Kidney (tissue), 14 donors: ENCODE measurements around the gene NUBP2. TPM values are rescaled to one million over a fixed set of nuclear protein-coding genes. Genes with fewer than 3 reads are reported as not detected.

ENCODE experiments used
- DNase-seq, 5 donors: peaks; one replicate each; pipeline ENCODE4 v3.0.0-alpha.2; 2013 to 2020
- FAIRE-seq: peaks from 2 replicates; lab custom pipeline; 2012; peaks lifted over from hg19 to GRCh38; lab: Jason Lieb, UNC
- H3K27ac ChIP-seq, 2 donors: one replicate each; pipeline ENCODE4 v1.7.0; 2013; ENCODE audit warnings: low read depth in 2 of 2, low read length in 2 of 2, inconsistent platforms in 1 of 2
- H3K27me3 ChIP-seq: one replicate; pipeline ENCODE4 v1.7.1; 2013; ENCODE audit warnings: low read length, inconsistent platforms; ENCODE audit not compliant: control insufficient read depth, insufficient read depth
- H3K36me3 ChIP-seq, 3 donors: one replicate each; pipeline versions ENCODE4 v1.7.0 to v1.7.1; 2013; ENCODE audit warnings: low read length in 3 of 3, control low read depth in 1 of 3, inconsistent platforms in 1 of 3; ENCODE audit not compliant: insufficient read depth in 3 of 3, control insufficient read depth in 2 of 3
- H3K4me1 ChIP-seq, 3 donors: one replicate each; pipeline versions ENCODE4 v1.7.0 to v1.7.1; 2013; ENCODE audit warnings: low read length in 3 of 3, inconsistent platforms in 1 of 3, low read depth in 1 of 3; ENCODE audit not compliant: control insufficient read depth in 2 of 3, insufficient read depth in 2 of 3
- H3K4me3 ChIP-seq, 3 donors: one replicate each; pipeline versions ENCODE4 v1.7.0 to v1.8.1; 2013; ENCODE audit warnings: low read length in 3 of 3, control low read depth in 1 of 3, inconsistent platforms in 1 of 3
- H3K9ac ChIP-seq, 3 donors: one replicate each; pipeline versions ENCODE4 v1.7.0 to v1.7.1; 2013; ENCODE audit warnings: low read length in 3 of 3, control low read depth in 1 of 3, inconsistent platforms in 1 of 3
- H3K9me3 ChIP-seq, 3 donors: one replicate each; pipeline versions ENCODE4 v1.7.0 to v1.7.1; 2013; ENCODE audit warnings: low read length in 3 of 3, control low read depth in 1 of 3, inconsistent platforms in 1 of 3; ENCODE audit not compliant: control insufficient read depth in 2 of 3, insufficient read depth in 1 of 3
- intact Hi-C: fragments of 100-400 bp; cut with DNase I; formaldehyde crosslinking; loops from one replicate; pipeline ENCODE4 v1.11.1; 2022
- polyA plus RNA-seq: library from polyadenylated mRNA; stranded (reverse); fragments of 350-450 nt; fragmentation: Illumina TruSeq; extraction: RNeasy Lipid Tissue Mini Kit (QIAGEN cat#74804); gene quantifications from one replicate; pipeline ENCODE4 v1.2.3, GENCODE V29; 2014; ENCODE audit warnings: low read depth, low replicate concordance; ENCODE audit not compliant: insufficient read depth
- total RNA-seq: library from RNA; stranded (reverse); fragmentation: NEBNext Ultra II Directional; extraction: Animal tissue kit (Norgen Biotek cat#: 25700); gene quantifications from one replicate; pipeline ENCODE4 v1.2.1, GENCODE V29; 2021
- TF ChIP-seq, protein P1 (sequence below): IDR thresholded peaks from 3 replicates; pipeline ENCODE4 v1.5.1; 2012; ENCODE audit warnings: mild to moderate bottlenecking, moderate library complexity, borderline replicate concordance; ENCODE audit not compliant: insufficient read depth; ENCODE audit errors: extremely low read depth
- donor health status: control.
- donor health status: control.
- donor health status: control.
- donor health status: control.
- donor health status: control.
- donor health status: DM: yes; HTN: yes; CAD: no.
- donor health status: Normal renal cell carcinoma (clear cell type).

NUBP2 gene
- total and polyA plus RNA-seq, 2 donors from 2014 or later, result 42.8 to 71.1 TPM

DNA sequence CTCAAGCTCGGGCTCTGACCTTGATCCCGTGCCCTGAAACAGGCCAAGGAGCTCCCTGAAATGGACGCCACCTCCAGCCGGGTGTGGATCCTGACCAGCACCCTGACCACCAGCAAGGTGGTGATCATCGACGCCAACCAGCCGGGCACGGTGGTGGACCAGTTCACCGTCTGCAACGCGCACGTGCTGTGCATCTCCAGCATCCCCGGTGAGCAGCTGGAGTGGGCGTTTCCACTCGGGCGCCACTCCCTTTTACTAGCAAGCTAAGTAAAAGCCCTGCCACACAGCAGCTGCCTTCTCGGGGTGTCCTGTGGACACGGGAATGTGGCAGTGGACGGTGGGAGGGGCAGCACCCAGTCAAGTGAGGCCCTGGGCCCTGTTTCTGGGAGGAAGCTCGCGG lies 17.8 kb upstream of the NUBP2 start:
- intact Hi-C loops, result no loop called here
- Histone ChIP-seq H3K9me3 (no peaks in the 10 kb centered on the region), H3K36me3 (peaks cover 0 to 14% (median 10%) of the 10 kb centered on the region in 3 donors), H3K27ac (no peak overlapping the region), H3K27me3 (no peaks in the 10 kb centered on the region), H3K4me3 (no peak overlapping the region), H3K9ac (no peak overlapping the region), H3K4me1 (no peaks in the 10 kb centered on the region)
- TF ChIP-seq, protein P1, sequence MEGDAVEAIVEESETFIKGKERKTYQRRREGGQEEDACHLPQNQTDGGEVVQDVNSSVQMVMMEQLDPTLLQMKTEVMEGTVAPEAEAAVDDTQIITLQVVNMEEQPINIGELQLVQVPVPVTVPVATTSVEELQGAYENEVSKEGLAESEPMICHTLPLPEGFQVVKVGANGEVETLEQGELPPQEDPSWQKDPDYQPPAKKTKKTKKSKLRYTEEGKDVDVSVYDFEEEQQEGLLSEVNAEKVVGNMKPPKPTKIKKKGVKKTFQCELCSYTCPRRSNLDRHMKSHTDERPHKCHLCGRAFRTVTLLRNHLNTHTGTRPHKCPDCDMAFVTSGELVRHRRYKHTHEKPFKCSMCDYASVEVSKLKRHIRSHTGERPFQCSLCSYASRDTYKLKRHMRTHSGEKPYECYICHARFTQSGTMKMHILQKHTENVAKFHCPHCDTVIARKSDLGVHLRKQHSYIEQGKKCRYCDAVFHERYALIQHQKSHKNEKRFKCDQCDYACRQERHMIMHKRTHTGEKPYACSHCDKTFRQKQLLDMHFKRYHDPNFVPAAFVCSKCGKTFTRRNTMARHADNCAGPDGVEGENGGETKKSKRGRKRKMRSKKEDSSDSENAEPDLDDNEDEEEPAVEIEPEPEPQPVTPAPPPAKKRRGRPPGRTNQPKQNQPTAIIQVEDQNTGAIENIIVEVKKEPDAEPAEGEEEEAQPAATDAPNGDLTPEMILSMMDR, result no peak
- DNase-seq, result peak in 1 of 5 donors; percentile 48
- no peak for FAIRE-seq

DNA sequence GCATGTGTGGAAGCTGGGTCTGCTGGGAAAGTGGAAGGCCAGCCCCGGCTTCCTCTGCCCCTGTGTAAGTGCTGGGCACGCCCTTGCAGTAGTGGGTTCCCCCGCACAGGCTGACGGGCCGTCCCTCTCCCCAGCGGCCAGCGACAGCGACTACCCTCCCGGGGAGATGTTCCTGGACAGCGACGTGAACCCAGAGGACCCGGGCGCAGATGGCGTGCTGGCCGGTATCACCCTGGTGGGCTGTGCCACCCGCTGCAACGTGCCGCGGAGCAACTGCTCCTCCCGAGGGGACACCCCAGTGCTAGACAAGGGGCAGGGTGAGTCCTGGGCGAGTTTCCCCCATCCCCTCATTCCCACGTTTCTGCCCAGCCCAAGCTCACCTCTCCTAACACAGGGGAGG lies 16.9 kb upstream of the NUBP2 start:
- Histone ChIP-seq H3K9ac (no peak overlapping the region), H3K27ac (no peak overlapping the region), H3K9me3 (no peaks in the 10 kb centered on the region), H3K4me3 (no peak overlapping the region), H3K4me1 (peaks cover 0 to 4% (median 0%) of the 10 kb centered on the region in 3 donors), H3K36me3 (peaks cover 0 to 14% (median 7%) of the 10 kb centered on the region in 3 donors), H3K27me3 (no peaks in the 10 kb centered on the region)
- intact Hi-C loops, result no loop called here
- FAIRE-seq (no peak), DNase-seq (peak in 1 of 5 donors; percentile 36)
- TF ChIP-seq, protein P1, result no peak

DNA sequence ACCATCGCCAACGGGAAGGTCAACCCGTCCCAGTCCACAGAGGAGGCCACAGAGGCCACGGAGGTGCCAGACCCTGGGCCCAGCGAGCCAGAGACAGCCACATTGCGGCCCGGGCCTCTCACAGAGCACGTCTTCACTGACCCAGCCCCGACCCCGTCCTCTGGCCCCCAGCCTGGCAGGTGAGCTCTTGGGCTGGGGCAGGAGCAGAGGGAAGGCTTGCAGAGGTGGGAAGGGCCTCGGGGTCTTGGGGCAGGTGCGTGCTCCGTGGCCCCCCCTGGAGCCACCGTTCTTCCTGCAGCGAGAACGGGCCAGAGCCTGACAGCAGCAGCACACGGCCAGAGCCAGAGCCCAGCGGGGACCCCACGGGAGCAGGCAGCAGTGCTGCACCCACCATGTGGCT lies 16.5 kb upstream of the NUBP2 start:
- no peak overlapping the region for H3K4me3 ChIP-seq
- no peaks in the 10 kb centered on the region for H3K9me3 ChIP-seq
- FAIRE-seq (no peak), DNase-seq (no peak)
- no peak overlapping the region for H3K27ac ChIP-seq
- TF ChIP-seq, protein P1, result no peak
- H3K27me3 ChIP-seq, result no peaks in the 10 kb centered on the region
- peaks cover 0 to 4% (median 0%) of the 10 kb centered on the region in 3 donors for H3K4me1 ChIP-seq
- peaks cover 0 to 14% (median 7%) of the 10 kb centered on the region in 3 donors for H3K36me3 ChIP-seq
- intact Hi-C loops, result no loop called here
- no peak overlapping the region for H3K9ac ChIP-seq

DNA sequence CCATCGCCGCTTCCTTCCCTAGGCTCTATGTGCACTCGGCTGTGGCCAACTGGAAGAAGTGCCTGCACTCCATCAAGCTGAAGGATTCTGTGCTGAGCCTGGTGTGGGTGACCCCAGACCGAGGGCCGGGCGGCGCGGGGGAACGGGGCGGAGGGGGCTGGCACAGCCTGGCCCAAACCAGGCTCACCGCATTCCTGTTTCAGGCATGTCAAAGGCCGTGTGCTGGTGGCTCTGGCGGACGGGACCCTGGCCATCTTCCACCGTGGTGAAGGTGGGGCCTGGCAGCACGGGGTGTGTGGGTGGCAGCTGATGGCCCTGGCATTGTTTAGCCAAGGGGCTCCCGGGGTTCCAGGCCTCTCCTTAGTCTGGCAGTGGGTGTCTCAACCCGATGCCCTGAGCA lies 16.1 kb upstream of the NUBP2 start:
- H3K27ac ChIP-seq, result no peak overlapping the region
- DNase-seq, result peak in 1 of 5 donors; percentile 32
- no peak for FAIRE-seq
- H3K4me1 ChIP-seq, result peaks cover 0 to 4% (median 0%) of the 10 kb centered on the region in 3 donors
- no peak overlapping the region for H3K9ac ChIP-seq
- H3K4me3 ChIP-seq, result no peak overlapping the region
- H3K9me3 ChIP-seq, result no peaks in the 10 kb centered on the region
- no peaks in the 10 kb centered on the region for H3K27me3 ChIP-seq
- peaks cover 0 to 14% (median 7%) of the 10 kb centered on the region in 3 donors for H3K36me3 ChIP-seq
- TF ChIP-seq, protein P1, result no peak
- intact Hi-C loops, result no loop called here
